ENCODE results near the gene NPAS1.

Gene NPAS1

DNA sequence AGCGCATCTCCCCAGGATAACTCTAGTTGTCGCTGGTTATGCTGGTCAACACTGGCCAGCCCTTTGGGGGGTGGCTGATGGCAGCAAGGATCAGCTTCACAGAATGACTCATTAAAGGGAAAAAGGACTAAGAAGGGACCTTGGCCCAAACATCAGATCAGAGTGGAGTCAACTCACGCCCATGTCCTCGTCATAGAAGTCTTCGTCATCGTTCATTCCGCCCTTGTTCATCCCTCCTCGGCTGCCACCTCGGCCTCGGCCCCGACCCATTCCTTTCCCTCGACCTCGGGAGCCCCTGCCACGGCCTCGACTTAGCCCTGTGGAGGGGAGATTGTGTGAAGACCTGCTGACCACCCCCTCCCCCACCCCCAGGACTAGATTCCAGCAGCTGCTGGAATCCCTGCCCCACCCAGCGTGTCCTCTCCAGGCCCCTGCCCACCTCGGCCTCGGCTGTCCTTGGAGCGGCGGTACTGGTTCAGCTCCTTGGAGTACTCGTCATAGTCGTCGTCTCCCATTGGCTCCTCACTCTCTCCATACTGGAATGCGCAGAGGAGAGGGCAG, 65.3 kb downstream of the NPAS1 start:
- no peak for DNase-seq (ENCODE audit: low spot score)

DNA sequence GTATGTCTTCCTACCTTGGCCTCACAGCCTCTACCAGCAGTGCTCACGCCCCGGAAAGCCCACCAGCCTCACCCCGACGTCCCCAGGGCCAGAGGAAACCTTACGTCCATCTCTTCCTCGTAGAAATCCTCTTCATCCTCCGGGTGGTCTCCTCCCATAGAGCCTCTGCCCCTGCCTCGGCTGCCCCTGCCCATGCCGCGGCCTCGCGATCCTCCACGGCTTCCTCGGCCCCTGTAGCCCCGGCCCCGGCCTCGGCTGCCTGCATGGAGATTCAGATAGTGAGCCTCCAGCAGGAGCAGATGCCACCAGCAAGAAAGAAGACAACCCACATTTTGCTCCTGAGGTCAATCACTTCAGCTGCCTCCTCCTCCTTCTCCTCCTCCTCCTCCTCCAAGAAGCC, 66.6 kb downstream of the NPAS1 start:
- no peak for DNase-seq (ENCODE audit: low spot score)

DNA sequence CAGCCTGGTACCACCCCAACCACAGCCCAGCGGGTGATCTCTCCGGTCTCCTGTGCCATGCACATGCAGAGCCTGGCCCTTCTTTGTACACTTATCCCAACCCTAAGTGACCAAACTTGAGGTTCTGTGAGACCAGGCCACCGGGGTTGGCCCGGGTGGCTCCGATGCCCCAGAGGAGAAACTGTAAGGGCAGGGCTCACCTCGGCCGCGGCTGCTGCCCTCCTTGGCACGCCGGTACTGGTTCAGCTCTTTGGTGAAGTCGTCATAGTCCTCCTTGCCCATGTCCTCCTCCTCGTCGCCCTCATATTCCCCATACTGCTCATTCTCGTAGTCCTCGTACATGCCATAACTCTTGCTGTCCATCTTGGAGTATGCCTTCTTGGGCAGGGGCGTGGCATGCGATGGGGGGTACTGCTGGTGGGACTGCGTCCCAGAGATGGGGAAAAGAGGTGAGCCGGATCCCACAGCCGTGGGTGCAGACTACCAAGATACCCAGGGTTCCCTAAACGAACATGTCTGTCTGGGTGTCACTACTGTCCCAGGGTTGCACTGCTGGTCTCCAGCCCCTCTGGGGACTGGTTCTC, 70.2 kb downstream of the NPAS1 start:
- DNase-seq (ENCODE audit: low spot score): no peak

DNA sequence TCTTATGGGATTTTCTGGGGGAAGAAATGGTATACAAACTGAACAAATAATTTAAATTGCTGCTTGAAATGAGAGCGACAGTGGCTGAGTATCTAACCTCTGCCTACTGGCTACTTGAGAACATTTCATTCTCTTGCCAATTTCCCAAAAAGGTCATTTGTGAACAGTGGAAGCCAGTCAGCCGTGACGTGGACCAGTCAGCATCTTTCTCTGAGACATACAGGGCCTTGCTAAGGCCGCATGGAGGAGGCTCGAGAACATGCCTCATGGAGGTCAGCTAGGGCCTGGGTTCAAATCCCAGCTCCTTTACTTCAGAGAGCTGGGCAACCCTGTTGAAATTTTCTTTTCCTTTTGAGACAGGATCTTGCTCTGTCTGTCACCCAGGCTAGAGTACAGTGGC, 73.6 kb downstream of the NPAS1 start:
- peak; percentile 53 for DNase-seq (ENCODE audit: low spot score)

DNA sequence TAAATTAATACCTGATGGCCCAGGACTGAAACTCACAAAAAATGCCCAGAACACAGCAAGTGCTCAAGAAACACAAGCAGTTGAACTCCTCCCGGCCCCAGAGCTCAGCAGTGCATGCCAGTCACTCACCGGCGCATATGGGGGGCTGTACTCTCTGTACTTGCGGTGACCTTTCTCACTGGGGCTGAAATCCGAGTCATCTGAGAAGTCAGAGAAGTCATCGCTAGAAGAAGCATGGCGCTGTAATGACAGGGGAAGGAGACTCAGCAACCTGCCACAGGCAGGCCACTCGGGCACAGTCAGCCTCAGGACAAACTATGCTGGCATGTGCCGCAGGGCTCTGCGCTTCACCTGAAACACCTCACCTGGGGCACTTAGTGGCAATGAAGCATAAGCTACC, 74.2 kb downstream of the NPAS1 start:
- no peak for DNase-seq (ENCODE audit: low spot score)

DNA sequence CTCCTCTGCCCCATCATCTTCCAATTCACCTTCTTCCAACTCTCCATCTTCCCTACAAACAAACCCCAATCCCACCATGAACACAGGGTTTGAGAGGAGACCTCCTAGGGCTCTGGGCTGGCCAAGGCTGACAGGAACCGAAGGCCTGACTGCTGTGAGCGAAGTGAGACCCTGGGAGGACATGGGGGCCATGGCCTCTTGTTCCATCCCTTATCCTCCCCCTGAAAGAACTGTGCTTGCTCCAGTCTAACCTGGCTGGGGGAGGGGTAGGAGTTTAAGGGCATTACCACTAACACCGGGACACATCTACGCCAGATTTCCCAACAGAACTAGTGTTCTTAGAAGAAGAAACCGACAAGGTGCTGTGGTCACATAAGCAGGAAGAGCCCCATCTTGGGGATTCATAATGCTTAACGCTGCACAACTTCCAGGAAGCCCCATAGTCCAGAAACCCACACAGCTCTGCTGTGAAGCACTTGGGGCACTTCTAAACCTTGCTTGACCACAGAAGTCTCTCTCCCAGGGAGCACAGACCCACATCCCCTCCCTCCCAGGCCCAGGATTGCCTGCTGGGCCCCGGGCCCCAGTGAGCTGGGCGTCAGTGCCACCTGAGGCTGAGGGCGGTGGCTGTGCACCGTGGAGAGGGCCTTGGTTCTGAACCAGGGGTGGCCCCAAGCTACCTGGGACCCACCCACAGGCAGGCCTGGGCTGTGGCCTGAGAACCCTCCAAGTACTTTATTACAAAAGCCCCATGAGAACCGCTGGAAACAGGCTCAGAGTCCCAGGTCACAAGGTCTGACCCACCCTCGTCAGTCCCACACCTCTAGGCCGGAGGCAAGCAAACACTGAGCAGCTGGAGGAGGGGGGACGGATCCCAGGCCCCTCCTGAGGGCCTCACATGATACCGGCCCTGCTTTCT, 75.2 kb downstream of the NPAS1 start:
- no peak for DNase-seq (ENCODE audit: low spot score)

Data from cerebellar cortex (tissue), 1 donor.